GM12872 (cell line): ENCODE measurements around the gene SLC9A1.

Experiments used
- CTCF ChIP-seq: IDR thresholded peaks from 3 replicates; pipeline ENCODE4 v1.5.1; 2011; ENCODE audit warnings: low read depth, mild to moderate bottlenecking, low read length, moderate library complexity; ENCODE audit not compliant: insufficient read depth

Gene SLC9A1

GRCh38 chr1:27076803-27077202, 78.1 kb downstream of the SLC9A1 start:
- TF ChIP-seq CTCF = no peak

- no peak for TF ChIP-seq CTCF
These were observed 80.6 kb downstream of the SLC9A1 start for GRCh38 chr1:27074175-27074780.

GRCh38 chr1:27071049-27071416, 83.9 kb downstream of the SLC9A1 start:
- no peak for TF ChIP-seq CTCF

- TF ChIP-seq CTCF = no peak
These were observed 84.4 kb downstream of the SLC9A1 start for GRCh38 chr1:27070390-27071048.

GRCh38 chr1:27068922-27069321, 86.0 kb downstream of the SLC9A1 start:
- no peak for TF ChIP-seq CTCF

GRCh38 chr1:27065999-27066630, 88.8 kb downstream of the SLC9A1 start:
- TF ChIP-seq CTCF = no peak

GRCh38 chr1:27060891-27061290, 94.0 kb downstream of the SLC9A1 start:
- TF ChIP-seq CTCF = no peak
